ENCODE data around the gene GAPDHS.

The GAPDHS gene

DNA sequence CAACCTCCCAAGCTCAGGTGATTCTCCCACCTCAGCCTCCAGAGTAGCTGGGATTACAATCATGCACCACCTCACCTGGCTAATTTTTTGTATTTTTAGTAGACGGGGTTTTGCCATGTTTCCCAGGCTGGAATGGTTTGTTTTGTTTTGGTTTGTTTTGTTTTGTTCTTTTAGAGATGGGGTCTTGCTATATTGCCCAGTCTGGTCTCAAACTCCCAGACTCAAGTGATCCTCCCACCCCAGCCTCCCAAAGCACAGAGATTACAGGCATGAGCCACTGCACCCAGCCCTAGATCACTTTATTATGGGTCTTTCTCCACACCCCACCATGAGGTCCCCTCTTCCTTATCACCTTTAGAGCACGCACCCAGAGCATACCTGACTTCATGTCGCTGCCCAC is 35.0 kb upstream of the GAPDHS start:
- Mint-ChIP-seq H3K36me3 (ENCODE audit: low read depth) (peaks cover 5% of the 10 kb centered on the region), H3K27me3 (ENCODE audit: low read depth, poor library complexity) (peaks cover 10% of the 10 kb centered on the region), H3K4me1 (peaks cover 31% of the 10 kb centered on the region), H3K4me3 (no peak overlapping the region), H3K27ac (peak overlapping the region; percentile 51), H3K9me3 (no peaks in the 10 kb centered on the region)
- TF ChIP-seq CTCF (IDR thresholded peaks at IDR 0.05) = no peak
- DNase-seq = no peak

DNA sequence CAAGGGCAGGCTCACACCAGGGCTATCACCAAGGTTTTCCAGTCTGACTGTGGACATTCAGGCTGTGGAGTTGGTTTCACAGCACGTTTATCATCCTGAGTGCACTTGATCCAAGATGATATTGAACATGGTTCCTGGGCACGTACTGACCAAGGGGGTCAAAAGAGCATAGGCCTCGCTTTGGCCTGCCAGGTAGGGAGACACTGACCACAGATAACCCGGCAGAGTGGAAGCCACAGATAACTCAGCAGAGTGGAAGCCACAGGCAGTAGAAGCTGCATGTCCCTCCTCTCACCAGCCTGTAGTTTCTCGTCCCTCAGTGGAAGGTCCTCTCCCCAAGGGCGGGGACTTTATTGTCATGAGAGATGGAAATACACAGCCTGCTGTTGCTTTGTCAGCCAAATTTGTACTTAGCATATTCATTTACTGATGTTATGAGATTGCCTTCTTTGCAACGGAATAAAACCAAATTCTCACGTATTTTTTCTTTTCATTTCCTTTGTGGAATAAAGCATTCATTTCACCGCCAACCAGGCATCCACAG is 34.2 kb upstream of the GAPDHS start:
- no peak for DNase-seq
- Mint-ChIP-seq H3K4me3 (no peak overlapping the region), H3K4me1 (peaks cover 31% of the 10 kb centered on the region), H3K9me3 (no peaks in the 10 kb centered on the region), H3K27me3 (ENCODE audit: low read depth, poor library complexity) (peaks cover 5% of the 10 kb centered on the region), H3K36me3 (ENCODE audit: low read depth) (peaks cover 5% of the 10 kb centered on the region), H3K27ac (no peak overlapping the region)
- TF ChIP-seq CTCF (IDR thresholded peaks at IDR 0.05) = no peak

GRCh38 chr19:35500611-35501010 is 32.6 kb upstream of the GAPDHS start:
- DNase-seq = no peak
- TF ChIP-seq CTCF (IDR thresholded peaks at IDR 0.05) = no peak
- Mint-ChIP-seq H3K27ac (peak overlapping the region; percentile 83), H3K4me3 (no peak overlapping the region), H3K36me3 (ENCODE audit: low read depth) (peaks cover 5% of the 10 kb centered on the region), H3K27me3 (ENCODE audit: low read depth, poor library complexity) (peaks cover 12% of the 10 kb centered on the region), H3K9me3 (no peaks in the 10 kb centered on the region), H3K4me1 (peaks cover 33% of the 10 kb centered on the region)

DNA sequence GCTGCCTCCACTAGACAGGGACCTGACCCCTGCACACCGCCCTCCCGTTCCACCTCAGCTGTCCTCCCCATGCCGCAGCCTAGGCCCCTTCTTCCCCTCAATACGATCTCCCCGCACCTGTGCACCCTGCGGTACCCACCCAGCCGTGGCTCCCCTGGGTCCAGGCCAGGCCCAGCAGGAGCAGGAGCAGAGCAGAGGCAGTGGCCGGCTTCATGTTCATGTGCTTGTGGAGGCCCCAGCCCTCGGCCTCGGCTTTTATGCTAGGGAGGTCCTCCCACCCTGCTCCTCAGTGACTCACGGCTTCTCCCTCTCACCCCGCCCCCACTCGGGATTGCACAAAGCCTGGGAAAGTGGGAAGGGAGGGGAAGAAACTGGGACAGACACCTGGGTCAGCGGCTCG is 31.6 kb upstream of the GAPDHS start:
- no peak for DNase-seq
- peak overlapping the region; percentile 28 for H3K27ac Mint-ChIP-seq
- TF ChIP-seq CTCF (IDR thresholded peaks at IDR 0.05) = no peak
- no peaks in the 10 kb centered on the region for H3K9me3 Mint-ChIP-seq
- peaks cover 5% of the 10 kb centered on the region for H3K36me3 Mint-ChIP-seq (ENCODE audit: low read depth)
- H3K27me3 Mint-ChIP-seq (ENCODE audit: low read depth, poor library complexity) = peaks cover 9% of the 10 kb centered on the region
- no peak overlapping the region for H3K4me3 Mint-ChIP-seq
- peaks cover 42% of the 10 kb centered on the region for H3K4me1 Mint-ChIP-seq

DNA sequence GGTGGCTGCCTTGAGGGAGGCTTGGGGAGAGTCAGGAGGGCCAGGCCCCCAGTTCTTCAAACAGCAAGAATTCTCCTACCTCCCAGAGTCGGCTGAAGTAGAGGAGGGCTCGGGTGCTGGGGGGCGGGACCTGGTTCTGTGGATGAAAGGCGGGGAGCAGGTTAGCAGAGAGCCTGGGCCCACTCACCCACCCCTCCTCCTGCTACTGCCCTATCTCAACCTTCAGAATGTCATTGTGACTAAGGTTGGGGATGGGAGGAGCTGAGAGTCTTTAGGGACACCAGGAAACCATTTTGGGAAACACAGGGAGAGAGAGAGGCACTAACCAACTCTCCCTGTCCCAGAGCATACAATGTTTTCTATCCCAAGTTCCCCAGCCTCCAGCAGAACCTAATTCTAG is 30.5 kb upstream of the GAPDHS start:
- Mint-ChIP-seq H3K27ac (no peak overlapping the region), H3K27me3 (ENCODE audit: low read depth, poor library complexity) (peaks cover 15% of the 10 kb centered on the region), H3K4me3 (no peak overlapping the region), H3K36me3 (ENCODE audit: low read depth) (peaks cover 5% of the 10 kb centered on the region), H3K4me1 (peaks cover 51% of the 10 kb centered on the region), H3K9me3 (no peaks in the 10 kb centered on the region)
- no peak for DNase-seq
- no peak for TF ChIP-seq CTCF (IDR thresholded peaks at IDR 0.05)

DNA sequence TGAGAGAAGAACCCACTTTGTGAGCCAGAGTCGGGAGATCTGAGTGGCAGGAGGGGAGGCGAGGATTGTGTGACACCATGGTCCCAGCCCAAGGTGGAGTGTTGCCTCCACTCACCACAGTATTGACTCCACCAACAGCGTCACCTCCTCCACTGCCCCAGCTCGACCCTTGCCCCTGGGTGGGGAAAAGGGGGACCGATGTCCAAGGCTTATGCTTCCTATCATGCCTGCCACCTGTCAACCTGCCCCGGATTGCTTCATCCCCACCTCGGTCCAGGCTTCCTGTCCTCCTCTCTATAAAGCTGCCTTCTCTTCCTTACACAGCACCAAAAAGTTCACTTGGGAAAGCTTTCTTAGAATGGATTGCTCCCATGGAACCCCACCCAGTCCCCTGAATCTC is 27.2 kb upstream of the GAPDHS start:
- Mint-ChIP-seq H3K27ac (no peak overlapping the region), H3K9me3 (no peaks in the 10 kb centered on the region), H3K36me3 (ENCODE audit: low read depth) (peaks cover 5% of the 10 kb centered on the region), H3K4me3 (peak overlapping the region; percentile 31), H3K4me1 (peaks cover 69% of the 10 kb centered on the region), H3K27me3 (ENCODE audit: low read depth, poor library complexity) (peaks cover 41% of the 10 kb centered on the region)
- no peak for DNase-seq
- TF ChIP-seq CTCF (IDR thresholded peaks at IDR 0.05) = no peak
